ENCODE results near the gene VPS37C.
"Not testable (repeated sequence)": the region's sequence is repeated elsewhere in the genome, so short reads cannot be mapped to it uniquely, and the experiment has no call there.

DNA sequence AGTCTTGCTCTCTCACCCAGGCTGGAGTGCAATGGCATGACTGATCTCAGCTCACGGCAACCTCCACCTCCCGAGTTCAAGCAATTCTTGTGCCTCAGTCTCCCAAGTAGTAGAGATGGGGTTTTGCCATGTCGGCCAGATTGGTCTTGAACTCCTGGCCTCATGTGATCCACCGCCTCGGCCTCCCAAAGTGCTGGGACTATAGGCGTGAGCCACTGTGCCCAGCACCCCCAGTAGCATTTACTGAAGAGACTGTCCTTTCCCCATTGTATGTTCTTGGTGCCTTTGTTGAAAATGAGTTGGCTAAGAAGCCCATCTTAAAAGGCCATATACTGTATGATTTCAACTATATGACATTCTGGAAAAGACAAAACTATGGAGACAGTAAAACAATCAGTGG lies 19.0 kb upstream of the VPS37C start:
- TF ChIP-seq EZH2phosphoT487 (IDR thresholded peaks at IDR 0.05; ENCODE audit: insufficient read depth, low read depth); EZH2 (IDR thresholded peaks at IDR 0.05; ENCODE audit: insufficient read depth, poor library complexity, severe bottlenecking): not testable (repeated sequence)
